AG04449 (cell line): ENCODE measurements around the gene MS4A5.

Experiments used
- CTCF ChIA-PET: fragments of 350-600 bp; formaldehyde crosslinking; extraction: SDS; loops from one replicate; lab custom pipeline; 2021; ENCODE audit warnings: antibody characterized with exemption; lab: Yijun Ruan, JAX
- POLR2A ChIA-PET: fragments of 400-600, 350-600 bp; formaldehyde crosslinking; extraction: SDS; loops from one replicate; lab custom pipeline; 2020; ENCODE audit warnings: antibody characterized with exemption, inconsistent platforms; lab: Yijun Ruan, JAX
- DNase-seq: peaks from one replicate; pipeline ENCODE4 v3.0.0-alpha.2; 2010; ENCODE audit warnings: low read depth, low spot score
- H3K4me3 ChIP-seq: 2 replicates; pipeline ENCODE4 v1.5.1; 2011; ENCODE audit warnings: low read depth, mild to moderate bottlenecking, control low read depth, low read length
- CTCF ChIP-seq: IDR thresholded peaks from one replicate; pipeline ENCODE4 v1.5.1; 2011; ENCODE audit warnings: mild to moderate bottlenecking, moderate library complexity, low read length, control low read depth, inconsistent platforms; ENCODE audit not compliant: insufficient read depth; ENCODE audit errors: missing control alignments

MS4A5 gene

GRCh38 chr11:60492488-60493009 lies 63.2 kb downstream of the MS4A5 start, which contains the start of gene MS4A12:
MS4A12 (plus strand) TSS chr11:60492778; CDS start chr11:60497319, 4,541 bp downstream.
- no peak for TF ChIP-seq CTCF
- no peak within 1 kb of the TSS for H3K4me3 ChIP-seq
- DNase-seq = no peak
- ChIA-PET POLR2A (no interaction called here), CTCF (no interaction called here)

DNA sequence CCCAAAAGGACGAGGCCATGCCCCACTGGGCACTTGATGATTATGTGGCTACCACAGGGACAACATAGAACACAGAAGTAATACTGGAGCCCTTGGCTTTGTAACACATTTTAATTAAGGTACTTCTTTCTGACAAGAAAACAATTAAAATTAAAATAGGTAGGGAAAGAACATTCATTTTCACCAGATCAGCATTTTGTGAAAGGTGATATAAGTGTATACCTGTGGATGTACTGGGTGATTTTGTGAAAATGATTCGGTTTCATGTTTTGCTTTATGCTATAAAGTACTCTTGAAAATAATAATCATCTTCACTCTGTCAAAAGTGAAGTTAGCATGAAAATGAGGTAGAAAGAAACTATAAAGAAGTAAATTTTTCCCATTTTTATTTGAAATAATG lies 64.1 kb downstream of the MS4A5 start:
- no peak for DNase-seq
- POLR2A ChIA-PET = no interaction called here
- CTCF ChIA-PET = no interaction called here
- TF ChIP-seq CTCF = no peak
- no peak overlapping the region for H3K4me3 ChIP-seq
